ENCODE data around the gene CRIP3.
A peak's percentile ranks its signal among the peaks of the same experiment; 100 is the strongest.
"Not testable (repeated sequence)": the region's sequence is repeated elsewhere in the genome, so short reads cannot be mapped to it uniquely, and the experiment has no call there.

Gene CRIP3

GRCh38 chr6:43308101-43308989 lies at the start of gene CRIP3:
Gene CRIP3 (minus strand): TSS chr6:43308826. CDS start chr6:43308792, 34 bp downstream.
- TF ChIP-seq CTCF (IDR thresholded peaks at IDR 0.05) (peak; percentile 27; the same call in 1 of the 2 replicates), ZFX (IDR thresholded peaks at IDR 0.05; ENCODE audit: borderline replicate concordance) (no peak)
- H3K27ac ChIP-seq = no peak within 1 kb of the TSS

- TF ChIP-seq CTCF (IDR thresholded peaks at IDR 0.05) = no peak
- TF ChIP-seq ZFX (IDR thresholded peaks at IDR 0.05; ENCODE audit: borderline replicate concordance) = no peak
- no peak overlapping the region for H3K27ac ChIP-seq
Measured at GRCh38 chr6:43355862-43356590, 47.4 kb upstream of the CRIP3 start.

- H3K27ac ChIP-seq = not testable (repeated sequence)
Measured at GRCh38 chr6:43351951-43352350, 43.3 kb upstream of the CRIP3 start.

GRCh38 chr6:43347444-43347843 lies 38.8 kb upstream of the CRIP3 start:
- no peak overlapping the region for H3K27ac ChIP-seq
- TF ChIP-seq ZFX (IDR thresholded peaks at IDR 0.05; ENCODE audit: borderline replicate concordance) = no peak
- TF ChIP-seq CTCF (IDR thresholded peaks at IDR 0.05) = no peak

- TF ChIP-seq ZFX (IDR thresholded peaks at IDR 0.05; ENCODE audit: borderline replicate concordance) = no peak
- TF ChIP-seq CTCF (IDR thresholded peaks at IDR 0.05) = no peak
Measured at GRCh38 chr6:43347021-43347420, 38.4 kb upstream of the CRIP3 start.

GRCh38 chr6:43346243-43346642 lies 37.6 kb upstream of the CRIP3 start:
- not testable (repeated sequence) for H3K27ac ChIP-seq

More at GRCh38 chr6:43347021-43347420, 38.4 kb upstream of the CRIP3 start:
- no peak overlapping the region for H3K27ac ChIP-seq

GRCh38 chr6:43339168-43339567 lies 30.5 kb upstream of the CRIP3 start:
- TF ChIP-seq ZFX (IDR thresholded peaks at IDR 0.05; ENCODE audit: borderline replicate concordance) (no peak), CTCF (IDR thresholded peaks at IDR 0.05) (no peak)
- H3K27ac ChIP-seq = no peak overlapping the region

GRCh38 chr6:43338243-43338642 lies 29.6 kb upstream of the CRIP3 start:
- TF ChIP-seq ZFX (IDR thresholded peaks at IDR 0.05; ENCODE audit: borderline replicate concordance) (no peak), CTCF (IDR thresholded peaks at IDR 0.05) (no peak)

More at GRCh38 chr6:43338243-43338642, 29.6 kb upstream of the CRIP3 start:
- H3K27ac ChIP-seq = no peak overlapping the region
